T follicular helper cell (primary cell): Measurements from ENCODE around the gene USH2A.

Source experiments
- DNase-seq: peaks from one replicate; pipeline ENCODE4 v3.0.0-alpha.2; 2020; ENCODE audit warnings: low read depth
- total RNA-seq, 2 experiments: gene quantifications; one replicate each; lab custom pipeline; 2026; lab: John Stamatoyannopoulos, UW

USH2A gene
- total RNA-seq: 0 reads per million in 2 experiments

DNA sequence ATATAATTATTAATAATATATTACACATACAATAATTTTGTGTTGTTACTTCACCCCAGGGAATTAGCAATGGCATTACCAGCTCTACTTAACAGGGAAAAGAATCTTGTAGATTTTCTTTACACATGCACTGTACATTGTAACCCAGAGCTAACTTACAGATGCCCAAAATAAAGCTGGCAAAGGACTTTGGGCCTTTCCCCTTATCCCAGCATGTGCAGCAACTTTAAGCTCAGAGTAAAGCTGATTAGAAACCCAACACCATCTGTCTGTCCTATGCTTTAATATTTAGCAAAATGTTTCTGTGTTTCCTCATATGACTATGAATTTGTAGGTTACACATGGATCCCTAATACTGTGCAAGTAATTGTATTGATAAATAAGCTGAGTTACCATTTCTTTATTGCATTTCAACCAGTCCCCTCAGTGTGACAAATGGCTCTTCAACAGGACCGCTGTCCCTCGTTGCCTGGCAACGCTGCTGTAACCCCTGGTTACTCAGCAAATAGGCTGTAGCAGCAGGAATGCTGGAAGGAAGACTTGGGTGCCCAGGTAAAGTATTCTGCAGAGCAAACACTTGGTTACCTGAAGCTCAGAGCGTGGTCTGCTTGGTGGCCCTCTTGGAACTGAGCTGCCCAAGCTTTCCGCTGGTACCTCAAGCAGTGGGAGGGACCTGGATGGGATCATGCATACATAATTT is at the start of gene USH2A:
USH2A (minus strand) TSS at position 628 of the 700 bp plus-strand sequence. CDS start 1,112 bp downstream, outside the sequence.
- DNase-seq: no peak

- no peak for DNase-seq
Measured at GRCh38 chr1:216466162-216466801, 43.0 kb upstream of the USH2A start.

DNA sequence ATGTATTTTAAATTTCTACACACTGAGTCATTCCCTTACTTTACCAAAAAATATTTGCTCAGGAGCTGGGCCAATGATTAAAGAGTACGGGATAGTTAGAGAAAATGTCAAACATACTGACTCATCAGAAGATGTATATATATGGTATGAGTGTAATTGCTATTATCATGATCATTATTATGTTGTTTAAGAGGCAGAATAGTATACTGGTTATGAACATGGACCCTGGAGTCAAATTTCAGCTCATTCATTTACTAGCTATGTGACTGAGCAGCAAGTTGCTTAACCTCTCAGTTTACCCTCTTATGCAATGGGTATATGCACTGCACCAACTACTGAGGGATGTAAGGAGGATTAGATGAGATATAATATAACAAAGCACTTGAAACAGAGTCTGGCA is 41.2 kb upstream of the USH2A start:
- DNase-seq: no peak

DNA sequence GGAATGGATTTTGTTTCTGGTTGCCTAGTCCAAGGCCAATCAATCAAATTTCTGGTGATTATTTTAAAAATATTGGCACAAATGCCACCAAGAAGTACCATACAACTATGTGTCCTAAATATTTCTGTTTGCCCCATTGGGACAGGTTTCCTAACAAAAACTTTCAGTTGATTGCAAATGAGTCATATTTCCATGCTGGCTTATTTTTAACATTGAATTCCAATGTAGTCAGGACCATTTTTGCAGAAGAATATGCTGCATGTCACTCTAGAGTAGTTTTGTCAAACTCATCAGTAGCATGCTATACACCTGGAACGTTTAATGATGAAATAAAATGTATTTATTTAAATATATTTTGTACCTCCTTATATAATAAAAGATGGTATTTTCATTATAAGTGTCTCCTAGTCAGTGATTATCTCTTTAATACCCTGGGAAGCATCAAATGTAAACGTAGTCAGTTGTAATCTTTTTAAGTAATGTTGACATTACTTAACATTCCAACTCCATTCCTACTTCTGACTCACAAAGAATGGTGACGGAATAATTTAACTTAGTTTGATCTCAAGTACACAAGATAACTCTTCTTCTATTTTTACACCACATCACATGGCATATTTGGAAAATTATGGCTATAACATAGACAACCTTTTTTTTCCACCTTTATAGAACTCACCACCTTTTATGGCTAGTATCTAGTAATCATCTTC is 39.0 kb upstream of the USH2A start:
- DNase-seq: no peak

DNA sequence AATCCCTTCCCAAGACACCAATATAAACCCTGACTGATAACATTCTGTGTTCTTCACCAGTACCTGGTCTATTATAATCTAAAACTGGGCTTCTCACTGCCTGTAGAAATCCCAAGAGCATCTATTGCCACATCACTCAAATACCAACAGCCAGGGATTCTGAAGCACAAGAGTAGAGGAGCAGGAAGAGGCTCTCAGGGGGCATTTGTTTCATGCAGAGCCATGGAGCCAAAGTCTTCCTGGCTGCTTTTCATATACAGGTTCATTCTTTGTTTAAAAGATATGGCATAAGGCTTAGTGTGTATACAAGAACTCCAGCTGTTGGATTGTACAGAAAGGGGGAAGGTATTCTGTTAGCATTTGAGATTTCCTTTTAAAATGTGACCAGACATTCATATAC is 38.2 kb upstream of the USH2A start:
- DNase-seq: no peak

GRCh38 chr1:216459651-216460207 is 36.5 kb upstream of the USH2A start:
- DNase-seq: no peak

- no peak for DNase-seq
Measured at GRCh38 chr1:216458812-216459211, 35.6 kb upstream of the USH2A start.

- no peak for DNase-seq
Measured at GRCh38 chr1:216457356-216457755, 34.1 kb upstream of the USH2A start.

GRCh38 chr1:216456682-216457081 is 33.4 kb upstream of the USH2A start:
- DNase-seq: no peak

GRCh38 chr1:216453777-216454176 is 30.5 kb upstream of the USH2A start:
- no peak for DNase-seq

- DNase-seq: no peak
Measured at GRCh38 chr1:216450227-216450626, 27.0 kb upstream of the USH2A start.

DNA sequence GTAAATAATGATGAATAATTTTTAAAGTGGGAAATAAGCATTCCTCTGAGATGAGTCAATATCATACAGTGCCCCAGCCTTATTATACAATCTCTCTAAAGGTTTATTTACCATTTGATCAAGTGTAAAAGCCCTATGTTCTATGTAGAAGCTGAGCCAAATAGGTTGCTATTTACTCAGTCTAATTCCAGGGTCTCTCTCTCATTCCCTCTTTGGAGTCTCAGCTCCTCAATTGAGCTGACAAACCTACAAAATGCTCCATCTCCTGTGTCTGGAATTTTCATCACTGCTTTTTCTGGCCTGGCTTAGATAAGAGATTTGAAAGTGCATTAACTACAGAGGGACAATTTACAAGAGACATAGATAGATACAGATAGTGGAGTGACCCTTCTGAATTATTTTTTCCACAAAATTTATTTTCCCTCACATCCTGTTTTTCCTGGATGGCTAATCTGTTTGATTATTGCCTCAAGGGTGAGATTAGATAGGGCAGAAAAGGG is 24.8 kb upstream of the USH2A start:
- DNase-seq: no peak

DNA sequence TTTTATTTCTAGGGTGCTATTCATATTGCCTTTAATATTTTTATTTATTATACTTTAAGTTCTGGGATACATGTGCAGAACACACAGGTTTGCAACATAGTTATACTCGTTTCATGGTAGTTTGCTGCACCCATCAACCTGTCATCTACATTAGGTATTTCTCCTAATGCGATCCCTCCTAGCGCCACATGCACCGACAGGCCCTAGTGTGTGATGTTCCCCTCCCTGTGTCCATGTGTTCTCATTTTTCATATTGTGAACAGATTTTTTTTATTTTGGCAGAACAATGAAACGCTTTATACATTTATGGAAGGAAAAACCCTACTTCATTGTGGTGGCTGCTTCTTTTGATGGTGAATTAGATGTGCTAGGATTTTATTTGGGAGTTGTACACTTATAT is 14.4 kb upstream of the USH2A start:
- no peak for DNase-seq

DNA sequence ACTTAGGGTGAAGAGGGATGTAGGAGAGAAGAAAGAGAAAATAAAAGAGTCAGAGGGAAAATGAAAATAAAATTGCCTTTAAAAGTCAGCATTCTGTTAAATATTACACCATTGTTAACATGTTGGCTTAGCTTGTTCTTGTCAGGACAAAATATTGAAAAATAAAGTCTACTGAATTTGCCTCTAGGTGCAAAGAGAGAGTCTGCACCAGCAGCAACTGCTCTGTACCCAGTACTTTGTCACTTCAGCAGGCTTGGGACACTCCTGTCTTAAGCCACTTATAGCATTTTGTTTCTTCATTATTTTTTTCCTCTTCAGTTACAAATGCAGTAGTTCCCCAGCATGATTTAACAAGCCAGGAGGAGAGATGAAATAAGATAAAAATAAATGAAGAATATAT is 11.0 kb upstream of the USH2A start:
- no peak for DNase-seq

GRCh38 chr1:216433175-216433574 is 9.9 kb upstream of the USH2A start:
- no peak for DNase-seq

DNA sequence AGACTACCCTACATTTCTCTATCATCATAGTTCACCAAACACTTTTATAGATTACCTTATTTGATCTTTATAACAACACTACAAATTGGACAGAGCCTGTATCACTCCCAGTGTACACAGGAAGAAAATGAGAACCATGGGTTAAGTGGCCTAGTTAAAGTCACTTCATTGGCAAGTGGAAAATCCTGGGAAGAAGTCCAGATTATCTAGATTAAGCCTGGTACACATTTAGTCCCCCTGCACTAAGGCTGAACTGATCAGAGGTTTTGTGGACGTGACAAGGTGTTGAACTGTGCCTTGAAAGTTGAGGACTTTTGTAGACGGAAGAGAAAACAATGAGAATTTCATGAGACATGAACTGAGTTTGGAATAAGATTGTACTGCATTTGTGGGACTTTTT is 7.5 kb upstream of the USH2A start:
- no peak for DNase-seq

GRCh38 chr1:216425577-216425976 is 2.3 kb upstream of the USH2A start:
- no peak for DNase-seq

GRCh38 chr1:216420746-216421145 is 2.5 kb downstream of the USH2A start:
- no peak for DNase-seq

- no peak for DNase-seq
Measured at GRCh38 chr1:216420263-216420662, 3.0 kb downstream of the USH2A start.

DNA sequence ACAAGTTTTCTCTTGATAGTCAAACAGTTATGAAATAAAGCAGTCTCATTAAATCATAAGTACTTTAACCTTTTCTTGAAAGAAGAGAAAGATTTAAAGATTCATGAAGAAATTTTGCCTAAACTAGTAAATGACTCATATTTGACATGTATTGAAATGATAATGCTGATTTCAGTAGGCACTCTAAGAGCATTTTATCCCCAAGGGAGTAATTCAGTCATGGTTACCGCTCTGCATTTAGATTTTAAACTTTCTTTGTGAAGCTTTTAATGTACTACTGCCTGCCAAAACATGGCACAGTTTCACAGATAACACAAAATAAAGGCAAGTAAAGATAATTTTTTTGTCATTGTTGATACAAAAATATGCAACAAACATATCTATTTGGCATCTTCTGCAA is 6.8 kb downstream of the USH2A start:
- no peak for DNase-seq

- DNase-seq: no peak
Measured at GRCh38 chr1:216410026-216410425, 13.2 kb downstream of the USH2A start.

DNA sequence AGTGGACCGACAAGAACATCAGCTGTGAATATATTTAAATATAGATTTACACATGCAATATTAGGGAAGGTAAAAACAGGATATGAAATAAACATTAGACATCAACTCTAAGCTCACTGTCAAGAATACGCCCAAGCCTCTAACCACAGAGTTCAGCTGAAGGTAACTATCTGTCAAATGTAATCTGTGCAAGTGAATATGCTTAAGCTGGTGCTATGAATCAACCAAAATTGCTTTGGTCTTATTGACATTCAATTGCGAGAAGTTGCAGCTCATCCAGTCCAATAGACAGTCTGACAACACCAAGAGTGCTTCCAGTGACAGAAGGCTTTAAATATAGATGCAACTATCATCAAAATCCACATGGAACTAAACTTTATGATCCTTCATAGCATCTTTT is 32.3 kb downstream of the USH2A start:
- DNase-seq: no peak

GRCh38 chr1:216389774-216390173 is 33.5 kb downstream of the USH2A start:
- DNase-seq: no peak
